ENCODE measurements around the gene YPEL5.
"Not testable (repeated sequence)": the region's sequence is repeated elsewhere in the genome, so short reads cannot be mapped to it uniquely, and the experiment has no call there.

The YPEL5 gene

GRCh38 chr2:30146337-30147195 is at the start of gene YPEL5:
TSS of gene YPEL5 (plus strand) at chr2:30147007. CDS start at chr2:30156652, 9,645 bp downstream.
- FAIRE-seq (peak; percentile 95), DNase-seq (ENCODE audit: low spot score) (peak; percentile 99)

- FAIRE-seq (no peak), DNase-seq (ENCODE audit: low spot score) (no peak)
Measured at GRCh38 chr2:30098266-30099005, 48.4 kb upstream of the YPEL5 start.

- not testable (repeated sequence) for DNase-seq (ENCODE audit: low spot score); FAIRE-seq
Measured at GRCh38 chr2:30099366-30099765, 47.4 kb upstream of the YPEL5 start.

GRCh38 chr2:30100691-30101090 is 46.1 kb upstream of the YPEL5 start:
- FAIRE-seq; DNase-seq (ENCODE audit: low spot score): not testable (repeated sequence)

GRCh38 chr2:30104307-30104706 is 42.5 kb upstream of the YPEL5 start:
- FAIRE-seq (no peak), DNase-seq (ENCODE audit: low spot score) (no peak)

- DNase-seq (ENCODE audit: low spot score) (peak; percentile 52), FAIRE-seq (peak; percentile 87)
Measured at GRCh38 chr2:30105556-30105955, 41.3 kb upstream of the YPEL5 start.

GRCh38 chr2:30106543-30106942 is 40.3 kb upstream of the YPEL5 start:
- peak; percentile 96 for FAIRE-seq
- peak; percentile 65 for DNase-seq (ENCODE audit: low spot score)

- DNase-seq (ENCODE audit: low spot score) (no peak), FAIRE-seq (no peak)
Measured at GRCh38 chr2:30108192-30108591, 38.6 kb upstream of the YPEL5 start.

GRCh38 chr2:30108851-30109250 is 38.0 kb upstream of the YPEL5 start:
- DNase-seq (ENCODE audit: low spot score) (no peak), FAIRE-seq (no peak)

- FAIRE-seq, result peak; percentile 37
- no peak for DNase-seq (ENCODE audit: low spot score)
Measured at GRCh38 chr2:30109856-30110255, 37.0 kb upstream of the YPEL5 start.

- DNase-seq (ENCODE audit: low spot score), result no peak
Measured at GRCh38 chr2:30110773-30111172, 36.0 kb upstream of the YPEL5 start.

GRCh38 chr2:30111186-30111585 is 35.6 kb upstream of the YPEL5 start:
- FAIRE-seq; DNase-seq (ENCODE audit: low spot score): not testable (repeated sequence)

More at GRCh38 chr2:30110773-30111172, 36.0 kb upstream of the YPEL5 start:
- no peak for FAIRE-seq

GRCh38 chr2:30112561-30112960 is 34.2 kb upstream of the YPEL5 start:
- DNase-seq (ENCODE audit: low spot score) (no peak), FAIRE-seq (no peak)

GRCh38 chr2:30113617-30114293 is 33.1 kb upstream of the YPEL5 start:
- FAIRE-seq, result peak; percentile 35
- DNase-seq (ENCODE audit: low spot score), result peak; percentile 90

- peak; percentile 82 for FAIRE-seq
- peak; percentile 88 for DNase-seq (ENCODE audit: low spot score)
Measured at GRCh38 chr2:30115141-30115980, 31.4 kb upstream of the YPEL5 start.

GRCh38 chr2:30115981-30116285 is 30.9 kb upstream of the YPEL5 start:
- FAIRE-seq, result no peak
- no peak for DNase-seq (ENCODE audit: low spot score)

GRCh38 chr2:30122362-30122761 is 24.4 kb upstream of the YPEL5 start:
- DNase-seq (ENCODE audit: low spot score) (no peak), FAIRE-seq (no peak)

GRCh38 chr2:30127016-30127893 is 19.6 kb upstream of the YPEL5 start:
- FAIRE-seq (no peak), DNase-seq (ENCODE audit: low spot score) (no peak)

GRCh38 chr2:30134582-30134981 is 12.2 kb upstream of the YPEL5 start:
- no peak for DNase-seq (ENCODE audit: low spot score)
- FAIRE-seq, result no peak

- no peak for DNase-seq (ENCODE audit: low spot score)
- FAIRE-seq, result no peak
Measured at GRCh38 chr2:30135541-30135940, 11.3 kb upstream of the YPEL5 start.

All from urothelium cell line (cell line).